Measurements from ENCODE around the gene USP22.

GRCh38 chr17:21027031-21027430, 15.8 kb downstream of the USP22 start:
- TF ChIP-seq CTCF (conservative IDR thresholded peaks at IDR 0.05; ENCODE audit: low read depth, low read length), result no peak
- TF ChIP-seq RFX5 (IDR thresholded peaks at IDR 0.05; ENCODE audit: low read depth, low read length), result no peak
- TF ChIP-seq CEBPB (IDR thresholded peaks at IDR 0.05; ENCODE audit: low read depth, low read length), result no peak
- no peak for TF ChIP-seq ELK1 (IDR thresholded peaks at IDR 0.05; ENCODE audit: borderline replicate concordance, low read depth, low read length)
- no peak for TF ChIP-seq MAZ (IDR thresholded peaks at IDR 0.05; ENCODE audit: borderline replicate concordance, low read depth, low read length)
- TF ChIP-seq POLR2A (IDR thresholded peaks at IDR 0.05; ENCODE audit: low read depth, low read length), result no peak
- no peak for TF ChIP-seq NFE2L2 (IDR thresholded peaks at IDR 0.05; ENCODE audit: low read depth, low read length)
- no peak for TF ChIP-seq BHLHE40 (IDR thresholded peaks at IDR 0.05; ENCODE audit: low read depth, low read length)
- TF ChIP-seq MXI1 (IDR thresholded peaks at IDR 0.05; ENCODE audit: borderline replicate concordance, low read depth, low read length), result no peak
- no peak for TF ChIP-seq RCOR1 (IDR thresholded peaks at IDR 0.05; ENCODE audit: insufficient replicate concordance, low read length)
- no peak for TF ChIP-seq FOS (IDR thresholded peaks at IDR 0.05; ENCODE audit: low read depth, low read length)
- TF ChIP-seq RAD21 (IDR thresholded peaks at IDR 0.05; ENCODE audit: low read length), result no peak
